Erythroblast (primary cell): ENCODE data around the gene RCE1.
A peak's percentile ranks its signal among the peaks of the same experiment; 100 is the strongest.

ENCODE experiments used
- DNase-seq, 2 experiments: peaks; one replicate each; lab custom pipeline; 2025; lab: John Stamatoyannopoulos, UW
- GATA1 ChIP-seq: IDR thresholded peaks from 2 replicates; pipeline ENCODE4 v1.6.1; 2011; ENCODE audit warnings: low read depth, mild to moderate bottlenecking, control low read depth, low read length, moderate library complexity
- POLR2A ChIP-seq: IDR thresholded peaks from 2 replicates; pipeline ENCODE4 v1.6.1; 2011; ENCODE audit warnings: mild to moderate bottlenecking, low read length

The RCE1 gene

DNA sequence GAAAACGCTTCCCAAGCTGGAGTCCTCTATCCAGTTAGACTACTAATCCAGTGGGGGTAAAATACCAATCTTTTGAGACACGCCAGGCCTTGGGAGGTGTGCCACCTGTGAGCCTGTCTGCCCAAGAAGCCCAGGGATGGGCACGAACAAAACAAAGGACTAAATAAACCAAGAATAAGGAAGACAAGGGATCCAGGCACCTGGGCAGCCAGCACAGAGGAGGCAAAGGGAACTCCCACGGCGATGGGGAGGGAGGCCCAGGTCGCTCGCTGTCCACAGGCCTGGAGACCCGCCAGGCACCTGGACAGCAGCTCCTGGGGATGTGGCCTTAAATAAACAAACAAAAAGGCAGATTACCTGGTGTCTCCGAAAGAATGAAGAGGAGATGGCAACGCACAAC lies 45.0 kb downstream of the RCE1 start:
- TF ChIP-seq POLR2A = no peak
- TF ChIP-seq GATA1 = no peak
- no peak for DNase-seq

DNA sequence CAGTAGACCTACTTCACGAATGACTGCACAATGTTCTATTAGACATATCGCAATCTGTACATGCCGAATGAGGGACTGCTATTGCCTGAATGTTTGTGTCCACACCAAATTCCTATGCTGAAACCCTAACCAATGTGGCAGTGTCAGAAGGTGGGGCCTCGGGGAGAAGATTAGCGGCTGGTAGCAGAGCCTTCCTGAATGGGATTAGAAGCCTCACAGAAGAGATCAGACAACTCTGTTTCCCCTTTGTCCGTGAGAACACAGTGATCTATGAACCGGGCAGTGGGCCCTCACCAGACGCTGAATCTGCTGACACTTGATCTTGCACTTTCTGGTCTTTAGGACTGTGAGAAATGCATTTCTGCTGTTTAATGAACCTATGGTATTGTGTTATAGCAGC lies 46.7 kb downstream of the RCE1 start:
- no peak for DNase-seq
- TF ChIP-seq POLR2A (no peak), GATA1 (no peak)

DNA sequence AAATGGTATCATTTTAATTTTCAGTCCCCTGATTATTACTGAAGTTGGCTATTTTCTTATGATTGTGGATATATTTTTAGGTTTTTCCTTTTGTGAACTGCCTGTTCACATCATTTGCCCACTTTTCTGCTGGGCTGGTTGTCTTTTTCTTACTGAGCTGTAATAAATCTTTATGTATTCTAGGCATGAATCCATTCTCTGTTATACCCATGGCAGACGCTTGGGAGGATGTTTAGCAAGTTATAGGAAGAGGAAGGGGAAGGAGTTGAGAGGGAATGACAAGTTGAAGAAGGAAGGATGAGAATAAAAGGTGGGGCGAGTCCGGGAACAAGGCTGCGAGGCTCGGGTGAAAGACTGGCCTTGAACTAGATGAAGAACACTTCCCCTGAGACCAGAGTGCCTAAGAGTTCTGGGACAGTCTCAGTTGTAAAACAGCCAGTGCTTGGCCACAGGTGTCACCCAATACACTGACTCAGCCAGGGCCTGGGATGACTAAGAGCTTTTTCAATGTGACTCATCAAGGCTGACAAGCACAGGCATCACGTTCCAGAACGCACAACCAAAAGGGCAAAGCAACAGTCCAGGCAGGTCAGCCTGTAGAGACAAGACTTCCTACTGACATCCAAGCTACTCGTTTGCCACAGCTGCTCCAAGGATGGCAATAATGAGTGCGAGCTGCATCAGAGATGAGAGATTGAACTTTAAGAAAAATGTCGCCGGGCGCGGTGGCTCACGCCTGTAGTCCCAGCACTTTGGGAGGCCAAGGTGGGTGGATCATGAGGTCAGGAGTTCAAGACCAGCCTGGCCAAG lies 48.8 kb downstream of the RCE1 start:
- peak; percentile 79 to 88 for DNase-seq
- no peak for TF ChIP-seq POLR2A

DNA sequence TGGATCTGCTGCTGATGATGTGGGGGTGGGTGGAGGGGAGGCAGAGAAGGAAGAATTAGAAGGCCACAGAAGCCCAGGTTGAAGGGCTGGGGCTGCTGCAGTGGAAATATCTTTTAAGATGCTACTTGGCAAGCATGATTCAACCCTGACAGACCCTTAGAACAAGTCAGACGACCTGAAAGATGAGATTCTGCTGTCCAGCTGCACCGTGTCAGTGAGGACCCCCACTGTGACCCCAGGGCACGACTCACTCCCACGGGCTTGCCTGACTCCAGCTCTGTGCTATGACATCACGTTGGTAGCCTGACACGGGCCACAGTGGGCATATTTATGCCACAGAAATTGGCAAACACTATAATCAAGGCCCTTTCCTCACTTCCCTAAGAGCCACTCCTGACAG lies 49.7 kb downstream of the RCE1 start:
- DNase-seq = no peak
- TF ChIP-seq GATA1 = no peak

DNA sequence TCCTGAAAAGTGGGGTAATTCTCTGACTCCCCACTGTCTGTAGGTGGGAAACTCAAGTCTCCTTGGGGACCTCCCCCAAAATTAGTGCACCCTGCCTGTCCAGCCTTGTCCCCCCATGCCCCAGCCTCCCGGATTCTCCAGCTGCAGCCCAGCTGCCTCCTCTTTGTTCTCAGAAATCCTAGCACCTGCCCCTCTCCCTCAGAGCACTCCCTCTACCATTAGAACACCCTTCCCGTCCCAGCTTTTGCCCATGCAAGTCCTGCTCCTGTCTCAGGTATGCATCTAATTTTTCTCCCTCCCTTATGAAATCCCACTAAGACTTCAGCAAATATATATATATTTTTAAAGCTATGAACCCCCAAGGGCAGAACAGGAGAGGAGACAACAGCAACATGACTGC lies 50.9 kb downstream of the RCE1 start:
- no peak for DNase-seq
- TF ChIP-seq GATA1 = no peak
- no peak for TF ChIP-seq POLR2A
